ENCODE measurements around the gene UGT1A5.

The UGT1A5 gene

GRCh38 chr2:233803292-233803911 lies 90.7 kb downstream of the UGT1A5 start:
- no peak overlapping the region for H3K27ac ChIP-seq
- TF ChIP-seq CTCF (conservative IDR thresholded peaks at IDR 0.05) (no peak), ZFX (IDR thresholded peaks at IDR 0.05) (no peak)

GRCh38 chr2:233803994-233804393 lies 91.3 kb downstream of the UGT1A5 start:
- no peak overlapping the region for H3K27ac ChIP-seq
- TF ChIP-seq CTCF (conservative IDR thresholded peaks at IDR 0.05) (no peak), ZFX (IDR thresholded peaks at IDR 0.05) (no peak)

GRCh38 chr2:233807215-233807865 lies 94.6 kb downstream of the UGT1A5 start:
- no peak overlapping the region for H3K27ac ChIP-seq
- TF ChIP-seq CTCF (conservative IDR thresholded peaks at IDR 0.05) (no peak; the same call in 1 of the 2 replicates), ZFX (IDR thresholded peaks at IDR 0.05) (no peak)

- H3K27ac ChIP-seq, result no peak overlapping the region
- TF ChIP-seq ZFX (IDR thresholded peaks at IDR 0.05) (no peak), CTCF (conservative IDR thresholded peaks at IDR 0.05) (no peak)
These were observed 95.5 kb downstream of the UGT1A5 start for GRCh38 chr2:233807966-233808935.

GRCh38 chr2:233810385-233810784 lies 97.7 kb downstream of the UGT1A5 start:
- H3K27ac ChIP-seq, result no peak overlapping the region
- no peak for TF ChIP-seq ZFX (IDR thresholded peaks at IDR 0.05)
- TF ChIP-seq CTCF (conservative IDR thresholded peaks at IDR 0.05), result no peak

GRCh38 chr2:233811087-233811486 lies 98.4 kb downstream of the UGT1A5 start:
- no peak for TF ChIP-seq CTCF (conservative IDR thresholded peaks at IDR 0.05)
- no peak for TF ChIP-seq ZFX (IDR thresholded peaks at IDR 0.05)
- no peak overlapping the region for H3K27ac ChIP-seq

GRCh38 chr2:233811732-233812131 lies 99.0 kb downstream of the UGT1A5 start:
- H3K27ac ChIP-seq, result no peak overlapping the region
- TF ChIP-seq ZFX (IDR thresholded peaks at IDR 0.05) (no peak), CTCF (conservative IDR thresholded peaks at IDR 0.05) (no peak)
